K562 (cell line): ENCODE data around the gene DOK3. TPM values are rescaled to one million over a fixed set of nuclear protein-coding genes. Genes with fewer than 3 reads are reported as not detected.

Experiments used
- ATAC-seq: fragments of 200-7000 bp; cut with Tn5 transposase; 3 replicates; pipeline ENCODE4 v1.9.1; 2020; ENCODE audit warnings: moderate library complexity
- BruUV-seq: library from RNA; stranded (reverse); fragments of 400-500 nt; replicated peaks from 2 replicates; lab custom pipeline; 2021; lab: Mats Ljungman, UMichigan
- CTCF ChIA-PET: fragments of 300-600 bp; formaldehyde crosslinking; extraction: SDS; loops from one replicate; lab custom pipeline; 2021; ENCODE audit warnings: low intra/inter-chr PET ratio; lab: Yijun Ruan, JAX
- POLR2A ChIA-PET: fragments of 300-600, 350-650 bp; sonication (Branson Sonifier 250); formaldehyde crosslinking; extraction: SDS; loops from one replicate; lab custom pipeline; 2021; ENCODE audit warnings: antibody characterized with exemption, inconsistent platforms; lab: Yijun Ruan, JAX
- DNase-seq, 4 experiments: peaks; one replicate each; pipeline versions ENCODE4 v3.0.0 to v3.0.0-alpha.2; 2011 to 2018; ENCODE audit warnings: low spot score in 3 of 4, mixed read lengths in 3 of 4; ENCODE audit errors: extremely low read depth in 1 of 4
- FAIRE-seq: peaks from 2 replicates; lab custom pipeline; 2011; peaks lifted over from hg19 to GRCh38; lab: Jason Lieb, UNC
- H2AFZ ChIP-seq: 2 replicates; pipeline ENCODE4 v1.6.0; 2011; ENCODE audit warnings: low read depth, low read length, control low read depth, inconsistent platforms
- H3K27ac ChIP-seq: fragments of 200-600 bp; 3 replicates; pipeline ENCODE4 v1.8.0; 2011; ENCODE audit warnings: low read depth, mild to moderate bottlenecking, control low read depth, inconsistent platforms, low read length, moderate library complexity, mixed read lengths; ENCODE audit errors: extremely low read depth
- H3K27me3 ChIP-seq, 2 experiments: fragments of 300-600 bp in 1 of 2; 2 replicates in 1 of 2; 3 replicates in 1 of 2; pipeline versions ENCODE4 v1.6.0 to v1.8.0; 2011; ENCODE audit warnings: inconsistent platforms in 2 of 2, low read length in 2 of 2, mild to moderate bottlenecking in 1 of 2, mixed read lengths in 1 of 2, moderate library complexity in 1 of 2; ENCODE audit not compliant: control insufficient read depth in 2 of 2, insufficient read depth in 2 of 2
- H3K36me3 ChIP-seq: fragments of 300-600 bp; 3 replicates; pipeline ENCODE4 v1.8.0; 2011; ENCODE audit warnings: mild to moderate bottlenecking, low read length, inconsistent platforms; ENCODE audit not compliant: control insufficient read depth, insufficient read depth
- H3K4me1 ChIP-seq, 2 experiments: fragments of 200-600 bp in 1 of 2; replicated peaks in 1 of 2; 2 replicates in 1 of 2; 3 replicates in 1 of 2; pipeline versions ENCODE4 v1.5.1 to v1.8.0; 2011; ENCODE audit warnings: inconsistent platforms in 2 of 2, low read length in 2 of 2, mild to moderate bottlenecking in 1 of 2, mixed read lengths in 1 of 2, moderate library complexity in 1 of 2; ENCODE audit not compliant: control insufficient read depth in 2 of 2, insufficient read depth in 2 of 2
- H3K4me2 ChIP-seq: 2 replicates; pipeline ENCODE4 v1.6.1; 2011; ENCODE audit warnings: low read length, control low read depth, inconsistent platforms, mixed read lengths; ENCODE audit not compliant: insufficient read depth
- H3K4me3 ChIP-seq: fragments of 200-600 bp; sonication (generic), shearing (Covaris generic); 2 replicates; pipeline ENCODE4 v1.5.1; 2016; ENCODE audit warnings: control low read depth, inconsistent platforms
- H3K79me2 ChIP-seq: fragments of 200-600 bp; 3 replicates; pipeline ENCODE4 v1.8.0; 2011; ENCODE audit warnings: low read length, inconsistent platforms; ENCODE audit not compliant: control insufficient read depth, insufficient read depth
- H3K9ac ChIP-seq, 2 experiments: 2 replicates each; pipeline versions ENCODE4 v1.6.0 to v1.6.1; 2011; ENCODE audit warnings: low read depth in 2 of 2, low read length in 2 of 2, control low read depth in 1 of 2, inconsistent platforms in 1 of 2, mild to moderate bottlenecking in 1 of 2, mixed read lengths in 1 of 2; ENCODE audit not compliant: insufficient read depth in 1 of 2
- H3K9me1 ChIP-seq: one replicate; pipeline ENCODE4 v1.6.0; 2011; ENCODE audit warnings: inconsistent platforms, mild to moderate bottlenecking, low read length, moderate library complexity; ENCODE audit not compliant: control insufficient read depth, insufficient read depth
- H3K9me3 ChIP-seq: replicated peaks from 2 replicates; pipeline ENCODE4 v1.5.1; 2011; ENCODE audit warnings: low read depth, low read length, inconsistent platforms; ENCODE audit not compliant: control insufficient read depth, insufficient read depth
- H4K20me1 ChIP-seq: replicated peaks from 2 replicates; pipeline ENCODE4 v1.6.1; 2011; ENCODE audit warnings: low read length, inconsistent platforms, mixed read lengths; ENCODE audit not compliant: control insufficient read depth, insufficient read depth
- ARNT ChIP-seq, 2 experiments: fragments of 450-650 bp; IDR thresholded peaks; 2 replicates each; pipeline ENCODE4 v1.6.1; 2016; ENCODE audit warnings: mild to moderate bottlenecking in 1 of 2
- ATF2 ChIP-seq: sonication (generic); formaldehyde crosslinking; IDR thresholded peaks from 2 replicates; pipeline ENCODE4 v1.8.1; 2022; ENCODE audit warnings: missing genetic modification reagents
- BRCA1 ChIP-seq, 2 experiments: fragments of 450-650 bp in 1 of 2; sonication (generic) in 1 of 2; formaldehyde crosslinking in 1 of 2; IDR thresholded peaks; 2 replicates each; pipeline versions ENCODE4 v1.5.0 to v1.6.1; 2017 to 2020; ENCODE audit warnings: mild to moderate bottlenecking in 1 of 2, missing genetic modification reagents in 1 of 2
- CHAMP1 ChIP-seq: fragments of 450-650 bp; IDR thresholded peaks from 2 replicates; pipeline ENCODE4 v1.6.1; 2016; ENCODE audit warnings: mild to moderate bottlenecking
- FOXP1 ChIP-seq: sonication (generic); formaldehyde crosslinking; IDR thresholded peaks from 2 replicates; pipeline ENCODE4 v1.8.0; 2022; ENCODE audit warnings: mild to moderate bottlenecking, missing genetic modification reagents
- NCOA6 ChIP-seq: fragments of 450-650 bp; IDR thresholded peaks from 2 replicates; pipeline ENCODE4 v1.6.1; 2017; ENCODE audit warnings: mild to moderate bottlenecking
- POLR2G ChIP-seq: fragments of 200-400 bp; formaldehyde crosslinking; IDR thresholded peaks from 2 replicates; pipeline ENCODE4 v1.6.1; 2017; ENCODE audit warnings: low read depth, mild to moderate bottlenecking, antibody characterized with exemption, low read length, moderate library complexity
- WGBS: fragments of 100-300 bp; shearing (Covaris generic); methylation state at CpG from one replicate; pipeline ENCODE4 v1.1.6; 2016; ENCODE audit warnings: low coverage, mixed read lengths; ENCODE audit not compliant: insufficient coverage; ENCODE audit errors: missing lambda C conversion rate; 5-methylcytosine and 5-hydroxymethylcytosine counted together
- in situ Hi-C: fragments of 300-500 bp; cut with MboI; formaldehyde crosslinking; loops from 4 replicates; pipeline ENCODE4 v1.15.0; 2018; ENCODE audit warnings: inconsistent platforms, mixed read lengths
- intact Hi-C: fragments of 100-400 bp; cut with micrococcal nuclease; formaldehyde crosslinking; loops from 2 replicates; pipeline ENCODE4 v1.14.2; 2022
- polyA plus RNA-seq, 8 experiments: library from polyadenylated mRNA; depleted of rRNA in 4 of 8; stranded (reverse) in 5 of 8; unstranded in 3 of 8; fragments of >200 nt; fragmentation: Nextera tagmentation in 2 of 8; fragmentation: Illumina TruSeq in 1 of 8; extraction: Ambion mirVana in 2 of 8; extraction: Trizol in 1 of 8; gene quantifications; 2 replicates each; pipeline versions ENCODE4 v1.2.1 to v1.2.3, GENCODE V29; 2011 to 2014; ENCODE audit warnings: inconsistent platforms in 1 of 8, missing spikeins in 1 of 8
- total RNA-seq, 7 experiments: library from RNA; depleted of rRNA in 6 of 7; stranded (reverse); fragments of >200 nt in 6 of 7; fragmentation: Illumina TruSeq in 2 of 7; extraction: Trizol in 2 of 7; gene quantifications; 2 replicates each; pipeline versions ENCODE4 v1.2.1 to v1.2.3, GENCODE V29; 2011 to 2021; ENCODE audit warnings: low replicate concordance in 1 of 7

Gene DOK3
- total and polyA plus RNA-seq, 9 of the 15 experiments (the other 6 are each of a cell fraction or from before 2014, with no cell fraction given): 1.3 to 23.0 (median 8.0) TPM

GRCh38 chr5:177523711-177524538 lies 14.3 kb upstream of the DOK3 start:
- H3K9me1 ChIP-seq: no peaks in the 10 kb centered on the region
- ATAC-seq (no peak), FAIRE-seq (no peak), DNase-seq (no peak)
- H3K79me2 ChIP-seq: peaks cover 6% of the 10 kb centered on the region; the same call in 1 of the 3 replicates
- no peak overlapping the region for H3K4me2 ChIP-seq
- H3K27ac ChIP-seq: no peak overlapping the region
- H3K36me3 ChIP-seq: peaks cover 92% of the 10 kb centered on the region; the same call in 2 of the 3 replicates
- BruUV-seq: no TSS peak
- ChIA-PET POLR2A (interaction anchor here (0.6 to 1.2 kb wide), 6 partner anchors 13 to 270 kb away, joined by 3 to 5 read pairs (median 4); no protein-coding TSS in a partner anchor), CTCF (no interaction called here)
- H2AFZ ChIP-seq: no peak overlapping the region
- no peaks in the 10 kb centered on the region for H3K9me3 ChIP-seq
- H3K4me3 ChIP-seq: no peak overlapping the region
- H3K4me1 ChIP-seq: peaks cover 6 to 31% of the 10 kb centered on the region in 2 experiments; a peak in 4 of 5 replicates
- intact Hi-C loops (no loop called here), in situ Hi-C loops (no loop called here)
- H3K9ac ChIP-seq: peak overlapping the region in 1 of 2 experiments; percentile 40; a peak in 1 of 4 replicates
- TF ChIP-seq POLR2G (peak; percentile 70), FOXP1 (CRISPR knock-in tag) (no peak), ATF2 (CRISPR knock-in tag) (no peak), CHAMP1 (no peak), ARNT (IDR thresholded peaks at IDR 0.05) (no peak), NCOA6 (no peak), BRCA1 (IDR thresholded peaks at IDR 0.05) (no peak), BRCA1 (CRISPR knock-in tag; IDR thresholded peaks at IDR 0.05) (no peak)
- peaks cover 2% of the 10 kb centered on the region for H4K20me1 ChIP-seq
- no peaks in the 10 kb centered on the region for H3K27me3 ChIP-seq
- 94% methylated on average over 16 of the region's 19 CpGs for WGBS
